Neural cell (in vitro differentiated cells): ENCODE data around the gene SPEG. TPM values are rescaled to one million over a fixed set of nuclear protein-coding genes. Genes with fewer than 3 reads are reported as not detected.

Experiments used
- H2AFZ ChIP-seq: fragments of 200-600, 300-800 bp; sonication (generic), shearing (Covaris generic); 2 replicates; pipeline ENCODE4 v1.6.0; 2014; ENCODE audit warnings: low read depth, mild to moderate bottlenecking, antibody characterized with exemption, low read length, moderate library complexity
- H3F3A ChIP-seq: fragments of 200-600 bp; shearing (Covaris generic); 2 replicates; pipeline ENCODE4 v1.6.1; 2016; ENCODE audit warnings: mild to moderate bottlenecking, moderate library complexity, mixed read lengths, antibody characterized with exemption, low read length; ENCODE audit not compliant: insufficient read depth, poor library complexity, severe bottlenecking
- H3K27ac ChIP-seq: fragments of 200-600, 300-800 bp; sonication (generic), shearing (Covaris generic); 2 replicates; pipeline ENCODE4 v1.5.1; 2014; ENCODE audit warnings: mild to moderate bottlenecking, low read length, moderate library complexity
- H3K27me3 ChIP-seq: fragments of 300-800, 200-600 bp; sonication (generic), shearing (Covaris generic); 2 replicates; pipeline ENCODE4 v1.6.0; 2014; ENCODE audit warnings: mild to moderate bottlenecking, low read depth, low read length, moderate library complexity; ENCODE audit not compliant: insufficient read depth
- H3K36me3 ChIP-seq: fragments of 300-800, 200-600 bp; sonication (generic), shearing (Covaris generic); 2 replicates; pipeline ENCODE4 v1.5.1; 2014; ENCODE audit warnings: mild to moderate bottlenecking, antibody characterized with exemption, low read length, moderate library complexity; ENCODE audit not compliant: insufficient read depth
- H3K4me2 ChIP-seq: fragments of 300-800, 200-600 bp; sonication (generic), shearing (Covaris generic); 2 replicates; pipeline ENCODE4 v1.6.0; 2014; ENCODE audit warnings: mild to moderate bottlenecking, low read length
- H3K4me3 ChIP-seq: fragments of 300-800, 200-600 bp; sonication (generic), shearing (Covaris generic); 2 replicates; pipeline ENCODE4 v1.5.1; 2014; ENCODE audit warnings: mild to moderate bottlenecking, low read length, moderate library complexity
- H3K79me2 ChIP-seq: fragments of 200-600 bp; shearing (Covaris generic); replicated peaks from 2 replicates; pipeline ENCODE4 v1.6.0; 2014; ENCODE audit warnings: mild to moderate bottlenecking, low read length, moderate library complexity; ENCODE audit not compliant: insufficient read depth
- H3K9ac ChIP-seq: fragments of 300-800, 200-600 bp; sonication (generic), shearing (Covaris generic); 2 replicates; pipeline ENCODE4 v1.6.1; 2016; ENCODE audit warnings: mild to moderate bottlenecking, low read length, mixed read lengths
- H3K9me2 ChIP-seq: fragments of 200-600 bp; shearing (Covaris generic); 2 replicates; pipeline ENCODE4 v1.6.1; 2016; ENCODE audit warnings: mild to moderate bottlenecking, low read length, mixed read lengths; ENCODE audit not compliant: insufficient read depth
- H3K9me3 ChIP-seq: fragments of 200-600, 300-800 bp; sonication (generic), shearing (Covaris generic); 2 replicates; pipeline ENCODE4 v1.6.1; 2016; ENCODE audit warnings: mild to moderate bottlenecking, mixed run types, low read length, moderate library complexity, mixed read lengths
- H4K20me1 ChIP-seq: fragments of 200-600 bp; shearing (Covaris generic); 2 replicates; pipeline ENCODE4 v1.6.1; 2016; ENCODE audit warnings: mild to moderate bottlenecking, mixed run types; ENCODE audit not compliant: insufficient read depth
- EP300 ChIP-seq: fragments of 450-650 bp; conservative IDR thresholded peaks from 2 replicates; pipeline ENCODE4 v1.6.1; 2014; ENCODE audit warnings: antibody characterized with exemption, mild to moderate bottlenecking, moderate library complexity; ENCODE audit not compliant: poor library complexity, severe bottlenecking
- EZH2 ChIP-seq: fragments of 200-600, 300-800 bp; shearing (Covaris generic), sonication (generic); IDR thresholded peaks from 2 replicates; pipeline ENCODE4 v1.6.1; 2014; ENCODE audit warnings: antibody characterized with exemption, low read length, borderline replicate concordance, mild to moderate bottlenecking; ENCODE audit not compliant: insufficient read depth, poor library complexity, severe bottlenecking
- MXI1 ChIP-seq: fragments of 450-650 bp; conservative IDR thresholded peaks from 2 replicates; pipeline ENCODE4 v1.6.1; 2014; ENCODE audit warnings: antibody characterized with exemption, mild to moderate bottlenecking; ENCODE audit not compliant: poor library complexity, severe bottlenecking
- POLR2AphosphoS5 ChIP-seq: IDR thresholded peaks from 2 replicates; pipeline ENCODE4 v1.6.1; 2012
- RAD21 ChIP-seq: fragments of 450-650 bp; conservative IDR thresholded peaks from 2 replicates; pipeline ENCODE4 v1.6.1; 2014; ENCODE audit warnings: antibody characterized with exemption, mild to moderate bottlenecking, moderate library complexity
- REST ChIP-seq: IDR thresholded peaks from 2 replicates; pipeline ENCODE4 v1.6.1; 2012; ENCODE audit warnings: borderline replicate concordance
- SMC3 ChIP-seq: fragments of 450-650 bp; conservative IDR thresholded peaks from 2 replicates; pipeline ENCODE4 v1.6.1; 2014; ENCODE audit warnings: antibody characterized with exemption, mild to moderate bottlenecking, moderate library complexity; ENCODE audit not compliant: poor library complexity
- TAF1 ChIP-seq: IDR thresholded peaks from 2 replicates; pipeline ENCODE4 v1.6.1; 2012; ENCODE audit warnings: low read depth
- polyA plus RNA-seq: library from polyadenylated mRNA; depleted of rRNA; stranded (reverse); fragments of >200 nt; gene quantifications from 2 replicates; pipeline ENCODE4 v1.2.3, GENCODE V29; 2014
- TF ChIP-seq, protein P1 (sequence below): fragments of 450-650 bp; IDR thresholded peaks from 2 replicates; pipeline ENCODE4 v1.5.1; 2014; ENCODE audit warnings: antibody characterized with exemption, mild to moderate bottlenecking, moderate library complexity; ENCODE audit not compliant: poor library complexity, severe bottlenecking

Gene SPEG
- polyA plus RNA-seq, 1 donor from 2014 or later, result 58.3 TPM

DNA sequence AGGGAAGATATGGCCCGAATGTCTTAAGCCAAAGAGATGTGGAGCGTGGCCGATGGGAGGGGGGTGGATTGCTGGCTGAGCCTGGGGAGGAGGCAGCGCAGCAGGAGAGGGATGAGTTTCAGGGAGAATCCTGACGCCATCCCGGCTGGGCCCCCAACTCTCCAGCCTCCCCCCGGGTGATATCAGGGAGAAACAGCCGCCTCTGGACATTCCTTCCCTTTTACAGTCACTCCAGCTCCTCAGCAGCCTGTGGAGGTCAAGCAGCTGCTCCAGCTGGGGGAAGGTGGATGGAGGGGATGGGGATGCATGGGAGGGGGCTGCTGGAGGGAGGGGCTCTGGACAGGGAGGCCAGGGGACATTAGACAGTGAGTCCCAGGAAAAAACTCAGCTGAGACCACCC lies 26.0 kb upstream of the SPEG start:
- H4K20me1 ChIP-seq, result no peaks in the 10 kb centered on the region
- no peaks in the 10 kb centered on the region for H3K36me3 ChIP-seq
- no peak overlapping the region for H2AFZ ChIP-seq
- TF ChIP-seq RAD21 (no peak), MXI1 (no peak), EZH2 (no peak), SMC3 (no peak), TAF1 (no peak), POLR2AphosphoS5 (no peak), EP300 (no peak)
- TF ChIP-seq, protein P1, sequence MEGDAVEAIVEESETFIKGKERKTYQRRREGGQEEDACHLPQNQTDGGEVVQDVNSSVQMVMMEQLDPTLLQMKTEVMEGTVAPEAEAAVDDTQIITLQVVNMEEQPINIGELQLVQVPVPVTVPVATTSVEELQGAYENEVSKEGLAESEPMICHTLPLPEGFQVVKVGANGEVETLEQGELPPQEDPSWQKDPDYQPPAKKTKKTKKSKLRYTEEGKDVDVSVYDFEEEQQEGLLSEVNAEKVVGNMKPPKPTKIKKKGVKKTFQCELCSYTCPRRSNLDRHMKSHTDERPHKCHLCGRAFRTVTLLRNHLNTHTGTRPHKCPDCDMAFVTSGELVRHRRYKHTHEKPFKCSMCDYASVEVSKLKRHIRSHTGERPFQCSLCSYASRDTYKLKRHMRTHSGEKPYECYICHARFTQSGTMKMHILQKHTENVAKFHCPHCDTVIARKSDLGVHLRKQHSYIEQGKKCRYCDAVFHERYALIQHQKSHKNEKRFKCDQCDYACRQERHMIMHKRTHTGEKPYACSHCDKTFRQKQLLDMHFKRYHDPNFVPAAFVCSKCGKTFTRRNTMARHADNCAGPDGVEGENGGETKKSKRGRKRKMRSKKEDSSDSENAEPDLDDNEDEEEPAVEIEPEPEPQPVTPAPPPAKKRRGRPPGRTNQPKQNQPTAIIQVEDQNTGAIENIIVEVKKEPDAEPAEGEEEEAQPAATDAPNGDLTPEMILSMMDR, result no peak
- H3K4me3 ChIP-seq, result no peak overlapping the region
- H3K27ac ChIP-seq, result no peak overlapping the region
- no peaks in the 10 kb centered on the region for H3K79me2 ChIP-seq
- H3F3A ChIP-seq, result no peaks in the 10 kb centered on the region
- no peaks in the 10 kb centered on the region for H3K27me3 ChIP-seq
- no peaks in the 10 kb centered on the region for H3K9me2 ChIP-seq
- no peak overlapping the region for H3K4me2 ChIP-seq
- no peaks in the 10 kb centered on the region for H3K9me3 ChIP-seq
- H3K9ac ChIP-seq, result no peak overlapping the region

- TF ChIP-seq, protein P1, result no peak
- TF ChIP-seq SMC3 (no peak), POLR2AphosphoS5 (no peak), EZH2 (no peak), TAF1 (no peak), MXI1 (no peak), REST (no peak), EP300 (no peak), RAD21 (no peak)
- no peaks in the 10 kb centered on the region for H3K27me3 ChIP-seq
- H3K27ac ChIP-seq, result no peak overlapping the region
- H3K9me3 ChIP-seq, result no peaks in the 10 kb centered on the region
- H3K4me3 ChIP-seq, result no peak overlapping the region
- no peaks in the 10 kb centered on the region for H3K9me2 ChIP-seq
- no peak overlapping the region for H2AFZ ChIP-seq
- no peaks in the 10 kb centered on the region for H3K79me2 ChIP-seq
- H3K4me2 ChIP-seq, result no peak overlapping the region
- no peaks in the 10 kb centered on the region for H4K20me1 ChIP-seq
- no peaks in the 10 kb centered on the region for H3K36me3 ChIP-seq
- H3K9ac ChIP-seq, result no peak overlapping the region
- H3F3A ChIP-seq, result no peaks in the 10 kb centered on the region
Observed at GRCh38 chr2:219409619-219410018, 25.0 kb upstream of the SPEG start.
